Stimulated activated CD4-positive, alpha-beta T cell treated with anti-CD3 and anti-CD28 coated beads, Interleukin-15, amount 100 ng/mL, for 48 hours (primary cell): Measurements from ENCODE around the gene CDH4.
"Not testable (repeated sequence)": the region's sequence is repeated elsewhere in the genome, so short reads cannot be mapped to it uniquely, and the experiment has no call there.

ENCODE experiments used
- DNase-seq, 2 donors: peaks; one replicate each; pipeline ENCODE4 v3.0.0-alpha.2; 2020; ENCODE audit warnings: low read depth in 2 of 2

The CDH4 gene

GRCh38 chr20:61941721-61942405 is 689.8 kb downstream of the CDH4 start:
- no peak for DNase-seq

- DNase-seq: no peak
These were observed 690.5 kb downstream of the CDH4 start for GRCh38 chr20:61942526-61942925.

- not testable (repeated sequence) for DNase-seq
These were observed 692.9 kb downstream of the CDH4 start for GRCh38 chr20:61944967-61945366.

- not testable (repeated sequence) for DNase-seq
These were observed 693.4 kb downstream of the CDH4 start for GRCh38 chr20:61945495-61945894.

DNA sequence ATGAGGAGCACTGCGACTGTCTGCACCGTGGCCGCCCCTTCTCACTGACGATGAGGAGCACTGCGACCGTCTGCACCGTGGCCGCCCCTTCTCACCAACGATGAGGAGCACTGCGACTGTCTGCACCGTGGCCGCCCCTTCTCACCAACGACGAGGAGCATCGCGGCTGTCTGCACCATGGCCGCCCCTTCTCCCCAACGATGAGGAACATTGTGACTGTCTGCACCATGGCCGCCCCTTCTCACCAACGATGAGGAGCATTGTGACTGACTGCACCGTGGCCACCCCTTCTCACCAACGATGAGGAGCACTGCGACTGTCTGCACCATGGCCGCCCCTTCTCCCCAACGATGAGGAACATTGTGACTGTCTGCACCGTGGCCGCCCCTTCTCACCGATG is 696.0 kb downstream of the CDH4 start:
- DNase-seq: not testable (repeated sequence)

GRCh38 chr20:61948586-61949362 is 696.7 kb downstream of the CDH4 start:
- no peak for DNase-seq

DNA sequence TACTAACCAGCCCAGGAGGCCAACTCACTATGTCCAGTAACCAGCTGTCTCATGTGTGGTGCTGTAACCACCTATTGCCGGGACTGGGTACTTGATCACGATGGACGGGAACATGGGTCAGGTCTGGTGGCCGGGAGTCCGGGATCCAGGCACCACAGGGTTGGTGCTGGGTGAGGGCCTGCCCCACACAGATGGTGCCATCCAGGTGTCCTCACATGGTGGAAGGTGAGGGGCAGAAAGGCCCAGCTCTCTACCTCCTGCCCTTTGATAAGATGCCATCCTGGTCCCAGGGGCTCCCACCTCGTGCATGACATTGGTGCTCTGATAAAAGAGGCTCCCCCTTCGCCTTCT is 697.3 kb downstream of the CDH4 start:
- DNase-seq: no peak

DNA sequence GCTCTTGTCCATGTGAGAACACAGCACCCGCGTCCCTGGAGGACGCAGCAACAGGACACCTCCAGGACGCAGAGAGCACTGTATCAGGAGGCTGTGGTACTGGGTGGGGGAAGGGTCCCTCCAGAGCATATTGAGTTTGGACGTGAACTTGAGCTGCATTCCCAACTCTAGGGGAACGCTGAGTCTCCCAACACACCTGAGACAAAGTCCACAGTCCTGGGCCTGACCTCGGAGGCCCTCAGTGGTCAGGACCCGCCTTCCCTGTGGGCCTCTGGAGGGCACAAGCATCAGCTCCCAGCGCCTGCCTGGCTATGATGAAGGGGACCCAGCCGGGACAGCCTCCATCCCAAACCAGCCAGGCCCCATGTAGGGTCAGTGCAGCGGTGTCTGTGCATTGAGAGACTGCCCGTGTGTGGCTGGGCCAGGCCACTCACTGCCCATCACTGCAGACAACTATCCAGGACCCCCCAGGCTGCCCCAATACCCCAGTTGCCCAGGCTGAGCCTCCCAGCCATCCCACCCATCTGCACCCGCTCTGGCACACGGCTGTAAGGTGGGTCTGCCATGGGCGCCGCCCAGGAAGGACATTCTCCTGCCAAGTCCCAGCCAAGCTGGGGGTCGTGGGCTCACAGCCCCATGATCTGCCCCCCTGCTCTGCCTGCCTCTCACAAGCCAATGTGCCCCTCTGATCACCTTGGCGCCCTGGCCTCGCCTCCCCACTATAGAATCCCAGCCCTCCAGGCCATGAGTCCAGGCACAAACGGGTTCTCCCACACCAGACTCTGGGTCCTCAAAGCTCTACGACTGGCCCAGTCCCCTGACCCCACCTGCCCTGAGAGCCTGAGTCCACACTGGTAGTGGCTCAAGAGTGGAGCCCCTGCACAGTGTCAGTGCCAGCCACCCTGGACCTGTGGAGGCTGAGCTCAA is 697.9 kb downstream of the CDH4 start:
- DNase-seq: no peak

DNA sequence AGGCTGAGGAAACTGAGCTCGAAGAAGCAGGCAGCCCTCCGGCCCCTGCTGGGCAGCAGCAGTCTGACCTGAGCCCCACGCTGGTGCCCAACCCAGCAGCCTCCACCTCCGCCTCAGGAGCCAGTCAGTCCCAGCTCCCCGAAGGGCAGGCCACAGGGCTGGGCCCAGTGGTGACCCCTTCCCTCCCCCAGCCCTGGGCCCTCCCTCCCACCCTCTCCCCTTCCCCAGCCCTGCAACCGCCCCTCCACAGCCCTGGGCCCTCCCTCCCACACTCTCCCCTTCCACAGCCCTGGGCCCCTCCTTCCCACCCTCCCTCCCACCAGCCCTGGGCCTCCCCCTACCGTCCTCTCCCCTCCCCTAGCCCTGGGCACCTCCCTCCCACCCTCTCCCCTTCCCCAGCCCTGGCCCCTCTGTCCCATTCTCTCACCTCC is 698.6 kb downstream of the CDH4 start:
- no peak for DNase-seq

GRCh38 chr20:61951695-61952533 is 699.9 kb downstream of the CDH4 start:
- no peak for DNase-seq

DNA sequence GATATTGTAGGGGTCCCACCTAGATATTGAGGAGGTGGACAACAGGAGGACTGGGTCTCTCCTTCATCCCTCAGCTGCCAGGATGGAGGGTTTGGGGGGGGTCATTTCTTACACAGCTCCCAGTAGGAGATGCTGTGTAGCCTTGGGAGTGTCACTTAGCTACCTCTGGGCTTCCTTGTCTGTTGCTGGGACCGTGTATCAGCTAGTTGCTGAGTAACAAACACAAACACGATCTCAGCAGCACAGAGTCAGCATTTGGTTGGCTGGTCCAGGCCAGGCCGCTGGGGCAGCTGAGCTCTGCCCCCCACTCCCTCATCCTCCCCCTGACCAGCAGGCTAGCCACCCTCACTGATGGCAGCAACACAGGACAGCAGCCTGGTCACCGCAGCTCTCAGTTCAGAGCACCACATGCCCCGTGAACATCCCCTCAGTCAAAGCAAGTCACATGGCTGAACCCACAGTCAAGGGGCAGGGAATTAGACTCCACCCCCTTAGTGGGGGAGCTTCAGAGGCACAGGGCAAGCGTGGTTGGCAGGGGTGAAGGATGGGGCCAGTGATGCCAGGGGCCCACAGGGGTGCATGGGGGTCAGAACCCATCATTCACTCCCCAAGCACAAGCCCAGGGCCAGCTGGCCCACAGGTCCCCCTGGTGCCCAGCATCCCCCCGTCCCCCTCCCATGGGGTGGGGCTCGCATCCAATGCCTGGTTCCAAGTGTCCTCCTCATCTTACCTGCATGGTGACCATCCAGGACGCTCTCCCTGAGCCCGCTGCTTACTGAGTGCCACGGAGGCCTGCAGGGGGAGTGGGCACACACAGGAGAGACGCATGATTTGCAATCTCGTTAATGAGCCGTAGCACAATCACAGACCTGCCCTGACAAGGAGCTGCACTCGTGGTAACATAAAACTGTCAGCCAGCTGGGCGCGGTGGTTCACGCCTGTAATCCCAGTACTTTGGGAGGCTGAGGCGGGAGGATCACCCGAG is 701.3 kb downstream of the CDH4 start:
- no peak for DNase-seq

GRCh38 chr20:61954276-61955021 is 702.4 kb downstream of the CDH4 start:
- no peak for DNase-seq

DNA sequence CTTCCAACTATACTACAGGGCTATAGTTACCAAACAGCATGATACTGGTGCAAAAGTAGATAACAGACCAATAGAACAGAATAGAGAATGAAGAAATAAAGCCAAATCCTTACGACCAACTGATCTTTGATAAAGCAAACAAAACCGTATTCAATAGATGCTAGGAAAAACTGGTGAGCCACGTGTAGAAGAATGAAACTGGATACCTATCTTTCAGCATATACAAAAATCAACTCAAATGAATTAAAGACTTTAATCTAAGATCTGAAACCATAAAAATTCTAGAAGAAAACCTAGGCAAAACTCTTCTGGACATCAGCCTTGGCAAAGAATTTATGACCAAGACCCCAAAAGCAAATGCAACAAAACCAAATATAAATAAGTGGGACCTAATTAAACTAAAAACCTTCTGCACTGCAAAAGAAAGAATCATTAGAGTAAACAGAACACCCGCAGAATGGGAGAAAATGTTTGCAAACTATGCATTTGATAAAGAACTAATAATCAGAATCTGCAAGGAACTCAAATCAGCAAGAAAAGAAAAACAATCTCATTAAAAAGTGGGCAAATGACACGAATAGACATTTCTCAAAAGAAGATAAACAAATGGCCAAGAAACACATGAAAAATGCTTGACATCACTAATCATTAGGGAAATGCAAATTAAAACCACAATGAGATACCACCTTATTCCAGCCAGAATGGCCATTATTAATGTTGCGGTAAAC is 703.8 kb downstream of the CDH4 start:
- DNase-seq: no peak

- no peak for DNase-seq
These were observed 704.6 kb downstream of the CDH4 start for GRCh38 chr20:61956396-61957342.

GRCh38 chr20:61957961-61958715 is 706.1 kb downstream of the CDH4 start:
- DNase-seq: no peak

GRCh38 chr20:61958773-61959700 is 707.0 kb downstream of the CDH4 start:
- DNase-seq: no peak
